ENCODE measurements around the gene COLEC12.

DNA sequence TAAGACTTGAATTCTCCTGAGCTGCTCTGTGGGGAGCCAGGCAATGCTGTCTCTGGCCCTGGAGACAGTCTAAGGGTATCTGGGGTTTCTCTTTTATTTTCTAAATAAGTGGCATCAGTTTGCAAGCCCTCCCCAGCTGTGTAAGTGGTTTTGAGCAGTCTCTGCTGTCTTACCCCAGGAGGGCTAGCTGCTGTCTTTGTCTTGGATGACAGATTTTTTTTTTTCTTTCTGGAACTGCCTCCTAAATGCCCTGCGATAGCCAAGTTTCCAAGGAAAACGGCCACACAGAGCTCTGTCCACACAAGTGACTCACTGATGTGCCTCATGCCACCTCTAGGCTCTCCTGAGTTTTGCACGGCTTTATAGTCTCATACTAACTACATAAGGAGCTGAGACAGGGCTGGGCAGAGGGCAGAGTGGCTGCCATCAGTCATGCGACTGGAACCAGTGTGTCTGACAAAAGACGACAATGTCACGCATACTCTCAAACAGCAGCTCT, 195.4 kb downstream of the COLEC12 start:
- TF ChIP-seq, protein P1, sequence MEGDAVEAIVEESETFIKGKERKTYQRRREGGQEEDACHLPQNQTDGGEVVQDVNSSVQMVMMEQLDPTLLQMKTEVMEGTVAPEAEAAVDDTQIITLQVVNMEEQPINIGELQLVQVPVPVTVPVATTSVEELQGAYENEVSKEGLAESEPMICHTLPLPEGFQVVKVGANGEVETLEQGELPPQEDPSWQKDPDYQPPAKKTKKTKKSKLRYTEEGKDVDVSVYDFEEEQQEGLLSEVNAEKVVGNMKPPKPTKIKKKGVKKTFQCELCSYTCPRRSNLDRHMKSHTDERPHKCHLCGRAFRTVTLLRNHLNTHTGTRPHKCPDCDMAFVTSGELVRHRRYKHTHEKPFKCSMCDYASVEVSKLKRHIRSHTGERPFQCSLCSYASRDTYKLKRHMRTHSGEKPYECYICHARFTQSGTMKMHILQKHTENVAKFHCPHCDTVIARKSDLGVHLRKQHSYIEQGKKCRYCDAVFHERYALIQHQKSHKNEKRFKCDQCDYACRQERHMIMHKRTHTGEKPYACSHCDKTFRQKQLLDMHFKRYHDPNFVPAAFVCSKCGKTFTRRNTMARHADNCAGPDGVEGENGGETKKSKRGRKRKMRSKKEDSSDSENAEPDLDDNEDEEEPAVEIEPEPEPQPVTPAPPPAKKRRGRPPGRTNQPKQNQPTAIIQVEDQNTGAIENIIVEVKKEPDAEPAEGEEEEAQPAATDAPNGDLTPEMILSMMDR (IDR thresholded peaks at IDR 0.05) = no peak
- TF ChIP-seq, protein P2, sequence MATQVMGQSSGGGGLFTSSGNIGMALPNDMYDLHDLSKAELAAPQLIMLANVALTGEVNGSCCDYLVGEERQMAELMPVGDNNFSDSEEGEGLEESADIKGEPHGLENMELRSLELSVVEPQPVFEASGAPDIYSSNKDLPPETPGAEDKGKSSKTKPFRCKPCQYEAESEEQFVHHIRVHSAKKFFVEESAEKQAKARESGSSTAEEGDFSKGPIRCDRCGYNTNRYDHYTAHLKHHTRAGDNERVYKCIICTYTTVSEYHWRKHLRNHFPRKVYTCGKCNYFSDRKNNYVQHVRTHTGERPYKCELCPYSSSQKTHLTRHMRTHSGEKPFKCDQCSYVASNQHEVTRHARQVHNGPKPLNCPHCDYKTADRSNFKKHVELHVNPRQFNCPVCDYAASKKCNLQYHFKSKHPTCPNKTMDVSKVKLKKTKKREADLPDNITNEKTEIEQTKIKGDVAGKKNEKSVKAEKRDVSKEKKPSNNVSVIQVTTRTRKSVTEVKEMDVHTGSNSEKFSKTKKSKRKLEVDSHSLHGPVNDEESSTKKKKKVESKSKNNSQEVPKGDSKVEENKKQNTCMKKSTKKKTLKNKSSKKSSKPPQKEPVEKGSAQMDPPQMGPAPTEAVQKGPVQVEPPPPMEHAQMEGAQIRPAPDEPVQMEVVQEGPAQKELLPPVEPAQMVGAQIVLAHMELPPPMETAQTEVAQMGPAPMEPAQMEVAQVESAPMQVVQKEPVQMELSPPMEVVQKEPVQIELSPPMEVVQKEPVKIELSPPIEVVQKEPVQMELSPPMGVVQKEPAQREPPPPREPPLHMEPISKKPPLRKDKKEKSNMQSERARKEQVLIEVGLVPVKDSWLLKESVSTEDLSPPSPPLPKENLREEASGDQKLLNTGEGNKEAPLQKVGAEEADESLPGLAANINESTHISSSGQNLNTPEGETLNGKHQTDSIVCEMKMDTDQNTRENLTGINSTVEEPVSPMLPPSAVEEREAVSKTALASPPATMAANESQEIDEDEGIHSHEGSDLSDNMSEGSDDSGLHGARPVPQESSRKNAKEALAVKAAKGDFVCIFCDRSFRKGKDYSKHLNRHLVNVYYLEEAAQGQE (IDR thresholded peaks at IDR 0.05; ENCODE audit: insufficient read depth in 1 of 2, low read depth in 2 of 2, low read length in 1 of 2) = no peak
- TF ChIP-seq TCF7L2 (IDR thresholded peaks at IDR 0.05; ENCODE audit: low read depth, low read length) = no peak

Data from Panc1 (cell line).